Caco-2 (cell line): ENCODE results near the gene RPP25L. TPM values are rescaled to one million over a fixed set of nuclear protein-coding genes. Genes with fewer than 3 reads are reported as not detected.

Experiments
- BruUV-seq: library from RNA; stranded (reverse); fragments of 400-500 nt; replicated peaks from 2 replicates; lab custom pipeline; 2021; lab: Mats Ljungman, UMichigan
- CTCF ChIA-PET: fragments of 300-600 bp; sonication (Branson Sonifier 250); formaldehyde crosslinking; loops from one replicate; lab custom pipeline; 2022; ENCODE audit warnings: antibody characterized with exemption; lab: Charles Lee
- POLR2A ChIA-PET: fragments of 300-600 bp; sonication (Branson Sonifier 250); formaldehyde crosslinking; loops from one replicate; lab custom pipeline; 2022; ENCODE audit warnings: antibody characterized with exemption; lab: Charles Lee
- DNase-seq, 2 experiments: peaks; one replicate each; pipeline versions ENCODE4 v3.0.0 to v3.0.0-alpha.2; 2020 to 2022
- H3K27me3 ChIP-seq: replicated peaks from 2 replicates; pipeline ENCODE4 v1.6.0; 2011; ENCODE audit warnings: low read length; ENCODE audit not compliant: control insufficient read depth, insufficient read depth
- H3K36me3 ChIP-seq: 2 replicates; pipeline ENCODE4 v1.5.1; 2011; ENCODE audit warnings: low read length; ENCODE audit not compliant: control insufficient read depth, insufficient read depth
- H3K4me1 ChIP-seq: fragments of 250-450 bp; sonication (Bioruptor Pico); 2 replicates; pipeline ENCODE4 v1.5.1; 2020; ENCODE audit warnings: mild to moderate bottlenecking
- H3K4me3 ChIP-seq: 2 replicates; pipeline ENCODE4 v1.5.1; 2011; ENCODE audit warnings: low read depth, mild to moderate bottlenecking, control low read depth, low read length
- H3K9me3 ChIP-seq: fragments of 250-450 bp; sonication (Bioruptor Pico); 2 replicates; pipeline ENCODE4 v1.5.1; 2020; ENCODE audit warnings: mild to moderate bottlenecking, moderate library complexity
- H3K27ac Mint-ChIP-seq: one replicate; pipeline ENCODE4 v1.8.0; 2022; ENCODE audit warnings: mixed read lengths; ENCODE audit not compliant: unreplicated experiment
- H3K27me3 Mint-ChIP-seq: one replicate; pipeline ENCODE4 v1.8.0; 2022; ENCODE audit warnings: mixed read lengths; ENCODE audit not compliant: insufficient read depth, unreplicated experiment
- H3K36me3 Mint-ChIP-seq: one replicate; pipeline ENCODE4 v1.8.0; 2022; ENCODE audit warnings: mild to moderate bottlenecking, mixed read lengths; ENCODE audit not compliant: insufficient read depth, unreplicated experiment
- H3K4me1 Mint-ChIP-seq: one replicate; pipeline ENCODE4 v1.8.0; 2022; ENCODE audit warnings: low read depth, mixed read lengths; ENCODE audit not compliant: unreplicated experiment
- H3K4me3 Mint-ChIP-seq: one replicate; pipeline ENCODE4 v1.8.0; 2022; ENCODE audit warnings: mild to moderate bottlenecking, moderate library complexity, mixed read lengths; ENCODE audit not compliant: unreplicated experiment
- H3K9me3 Mint-ChIP-seq: one replicate; pipeline ENCODE4 v1.8.0; 2022; ENCODE audit warnings: mixed read lengths; ENCODE audit not compliant: unreplicated experiment
- CTCF ChIP-seq, 2 experiments: fragments of 200-600 bp in 1 of 2; IDR thresholded peaks; 1 replicate in 1 of 2; 2 replicates in 1 of 2; pipeline versions ENCODE4 v1.5.1 to v1.8.0; 2011 to 2022; ENCODE audit warnings: antibody characterized with exemption in 1 of 2, control low read depth in 1 of 2, inconsistent platforms in 1 of 2, low read depth in 1 of 2, low read length in 1 of 2, mild to moderate bottlenecking in 1 of 2, moderate library complexity in 1 of 2; ENCODE audit not compliant: insufficient read depth in 1 of 2, severe bottlenecking in 1 of 2, unreplicated experiment in 1 of 2
- intact Hi-C: fragments of 100-400 bp; cut with micrococcal nuclease; formaldehyde crosslinking; loops from one replicate; pipeline ENCODE4 v1.10.0; 2022; ENCODE audit not compliant: unreplicated experiment
- total RNA-seq: library from RNA; stranded (reverse); gene quantifications from 2 replicates; pipeline ENCODE4 v1.2.3, GENCODE V29; 2022

The RPP25L gene
- total RNA-seq, 1 experiment from 2014 or later, result 27.4 TPM

- Mint-ChIP-seq H3K4me3 (no peak overlapping the region), H3K27ac (no peak overlapping the region), H3K9me3 (no peaks in the 10 kb centered on the region), H3K27me3 (peaks cover 14% of the 10 kb centered on the region), H3K4me1 (no peaks in the 10 kb centered on the region), H3K36me3 (no peaks in the 10 kb centered on the region)
- no TSS peak for BruUV-seq
- POLR2A ChIA-PET, result no interaction called here
- Histone ChIP-seq H3K9me3 (no peaks in the 10 kb centered on the region), H3K4me3 (no peak overlapping the region), H3K4me1 (no peaks in the 10 kb centered on the region), H3K27me3 (peaks cover 1% of the 10 kb centered on the region), H3K36me3 (no peaks in the 10 kb centered on the region)
- intact Hi-C loops, result no loop called here
- no peak for DNase-seq
- no peak for TF ChIP-seq CTCF (IDR thresholded peaks at IDR 0.05; ENCODE audit: insufficient read depth in 1 of 2, low read depth in 1 of 2, low read length in 1 of 2, severe bottlenecking in 1 of 2, unreplicated experiment in 1 of 2)
- CTCF ChIA-PET, result interaction anchor here (0.6 to 0.8 kb wide), 2 partner anchors 12 to 150 kb away, joined by 4 to 8 read pairs; no protein-coding TSS in a partner anchor
Measured at GRCh38 chr9:34579808-34580163, 32.1 kb downstream of the RPP25L start.

GRCh38 chr9:34579104-34579807 is 32.6 kb downstream of the RPP25L start:
- H3K9me3 ChIP-seq, result no peaks in the 10 kb centered on the region
- H3K27me3 ChIP-seq, result no peaks in the 10 kb centered on the region; the same call in 1 of the 2 replicates
- no peaks in the 10 kb centered on the region for H3K36me3 ChIP-seq
- no peak overlapping the region for H3K4me3 Mint-ChIP-seq
- ChIA-PET POLR2A (no interaction called here), CTCF (interaction anchor here (0.6 kb wide), 1 partner anchor 149 kb away, joined by 8 read pairs; no protein-coding TSS in a partner anchor)
- no peaks in the 10 kb centered on the region for H3K4me1 Mint-ChIP-seq
- no peak for DNase-seq
- no peak overlapping the region for H3K27ac Mint-ChIP-seq
- no peak overlapping the region for H3K4me3 ChIP-seq
- no peaks in the 10 kb centered on the region for H3K9me3 Mint-ChIP-seq
- no TSS peak for BruUV-seq
- peaks cover 13% of the 10 kb centered on the region for H3K27me3 Mint-ChIP-seq
- no peaks in the 10 kb centered on the region for H3K36me3 Mint-ChIP-seq
- no peaks in the 10 kb centered on the region for H3K4me1 ChIP-seq
- intact Hi-C loops, result no loop called here
- no peak for TF ChIP-seq CTCF (IDR thresholded peaks at IDR 0.05; ENCODE audit: insufficient read depth in 1 of 2, low read depth in 1 of 2, low read length in 1 of 2, severe bottlenecking in 1 of 2, unreplicated experiment in 1 of 2)

DNA sequence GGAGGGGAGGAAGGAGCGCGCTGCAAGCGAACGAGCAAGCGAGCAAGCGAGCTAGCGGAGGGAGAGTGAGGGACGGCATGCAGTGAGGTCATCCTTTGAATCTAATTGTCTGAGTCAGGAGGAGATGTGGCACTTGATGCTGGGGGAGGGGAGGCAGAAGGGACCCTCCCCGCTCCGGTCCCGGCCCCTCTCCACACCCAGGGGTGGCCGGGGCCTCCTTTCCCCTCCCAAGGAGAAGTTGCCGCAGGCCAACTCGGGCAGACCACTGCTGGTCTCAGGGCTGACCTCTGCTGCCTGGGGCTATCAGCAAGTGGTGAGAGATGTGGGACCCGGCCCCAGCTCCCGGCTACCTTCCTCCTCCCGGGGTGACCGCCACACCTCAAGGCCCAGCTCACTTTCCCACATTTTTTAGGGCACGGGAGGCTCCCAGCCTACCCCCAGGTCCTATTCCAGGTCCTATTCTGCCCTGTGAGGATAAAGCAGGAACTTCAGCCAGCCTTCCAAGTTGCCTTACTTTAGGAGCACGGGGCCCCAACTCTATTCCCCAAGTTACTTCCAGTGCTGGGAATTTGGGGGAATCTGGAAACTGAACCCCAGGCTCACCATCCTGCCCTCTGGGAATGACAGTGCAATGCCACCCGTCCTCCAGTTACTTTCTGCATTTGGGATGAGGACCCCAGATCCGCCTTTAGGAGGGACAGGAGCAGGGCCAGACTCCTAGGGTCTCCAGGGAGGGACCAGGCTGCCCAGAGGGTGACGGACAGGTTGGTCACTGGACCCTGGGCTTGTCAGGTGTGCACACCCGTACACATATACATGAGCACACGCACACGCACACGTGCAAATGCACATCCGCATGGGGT is 33.4 kb downstream of the RPP25L start:
- no peak overlapping the region for H3K4me3 ChIP-seq
- no peaks in the 10 kb centered on the region; the same call in 1 of the 2 replicates for H3K27me3 ChIP-seq
- H3K9me3 ChIP-seq, result no peaks in the 10 kb centered on the region
- Mint-ChIP-seq H3K27ac (no peak overlapping the region), H3K9me3 (no peaks in the 10 kb centered on the region), H3K36me3 (no peaks in the 10 kb centered on the region), H3K4me1 (no peaks in the 10 kb centered on the region), H3K27me3 (peaks cover 11% of the 10 kb centered on the region), H3K4me3 (no peak overlapping the region)
- ChIA-PET CTCF (no interaction called here), POLR2A (no interaction called here)
- no peaks in the 10 kb centered on the region for H3K36me3 ChIP-seq
- no peak for TF ChIP-seq CTCF (IDR thresholded peaks at IDR 0.05; ENCODE audit: insufficient read depth in 1 of 2, low read depth in 1 of 2, low read length in 1 of 2, severe bottlenecking in 1 of 2, unreplicated experiment in 1 of 2)
- intact Hi-C loops, result no loop called here
- no peak for DNase-seq
- H3K4me1 ChIP-seq, result no peaks in the 10 kb centered on the region
- BruUV-seq, result no TSS peak
